ENCODE results near the gene TMEM212.
"Not testable (repeated sequence)": the region's sequence is repeated elsewhere in the genome, so short reads cannot be mapped to it uniquely, and the experiment has no call there.

Gene TMEM212

GRCh38 chr3:171812811-171813210, 30.3 kb upstream of the TMEM212 start:
- Histone ChIP-seq H3K27me3 (ENCODE audit: control insufficient read depth in 2 of 2, insufficient read depth in 2 of 2, low read length in 2 of 2) (no peaks in the 10 kb centered on the region), H3K9me3 (ENCODE audit: control insufficient read depth in 2 of 2, low read length in 2 of 2) (no peaks in the 10 kb centered on the region), H3K4me1 (ENCODE audit: control insufficient read depth in 2 of 2, insufficient read depth in 2 of 2, low read length in 2 of 2) (peaks cover 0 to 11% of the 10 kb centered on the region in 2 donors), H3K4me3 (ENCODE audit: low read length in 2 of 2) (no peak overlapping the region), H3K27ac (ENCODE audit: low read depth in 2 of 2, low read length in 2 of 2) (no peak overlapping the region), H3K9ac (ENCODE audit: low read depth in 1 of 2, low read length in 2 of 2) (no peak overlapping the region), H3K36me3 (ENCODE audit: control insufficient read depth in 2 of 2, insufficient read depth in 2 of 2, low read length in 2 of 2) (no peaks in the 10 kb centered on the region)

GRCh38 chr3:171813278-171813896, 29.8 kb upstream of the TMEM212 start:
- Histone ChIP-seq H3K27me3 (ENCODE audit: control insufficient read depth in 2 of 2, insufficient read depth in 2 of 2, low read length in 2 of 2) (no peaks in the 10 kb centered on the region), H3K36me3 (ENCODE audit: control insufficient read depth in 2 of 2, insufficient read depth in 2 of 2, low read length in 2 of 2) (no peaks in the 10 kb centered on the region), H3K4me1 (ENCODE audit: control insufficient read depth in 2 of 2, insufficient read depth in 2 of 2, low read length in 2 of 2) (peaks cover 0 to 11% of the 10 kb centered on the region in 2 donors), H3K9ac (ENCODE audit: low read depth in 1 of 2, low read length in 2 of 2) (no peak overlapping the region), H3K9me3 (ENCODE audit: control insufficient read depth in 2 of 2, low read length in 2 of 2) (no peaks in the 10 kb centered on the region), H3K27ac (ENCODE audit: low read depth in 2 of 2, low read length in 2 of 2) (peak overlapping the region; percentile 20 to 32), H3K4me3 (ENCODE audit: low read length in 2 of 2) (no peak overlapping the region)

GRCh38 chr3:171813897-171814460, 29.2 kb upstream of the TMEM212 start:
- Histone ChIP-seq H3K4me1 (ENCODE audit: control insufficient read depth in 2 of 2, insufficient read depth in 2 of 2, low read length in 2 of 2) (peaks cover 0 to 11% of the 10 kb centered on the region in 2 donors), H3K9me3 (ENCODE audit: control insufficient read depth in 2 of 2, low read length in 2 of 2) (no peaks in the 10 kb centered on the region), H3K4me3 (ENCODE audit: low read length in 2 of 2) (no peak overlapping the region), H3K9ac (ENCODE audit: low read depth in 1 of 2, low read length in 2 of 2) (no peak overlapping the region), H3K27ac (ENCODE audit: low read depth in 2 of 2, low read length in 2 of 2) (peak overlapping the region; percentile 20 to 32), H3K27me3 (ENCODE audit: control insufficient read depth in 2 of 2, insufficient read depth in 2 of 2, low read length in 2 of 2) (no peaks in the 10 kb centered on the region), H3K36me3 (ENCODE audit: control insufficient read depth in 2 of 2, insufficient read depth in 2 of 2, low read length in 2 of 2) (no peaks in the 10 kb centered on the region)

- H3K4me1 ChIP-seq (ENCODE audit: control insufficient read depth in 2 of 2, insufficient read depth in 2 of 2, low read length in 2 of 2); H3K36me3 ChIP-seq (ENCODE audit: control insufficient read depth in 2 of 2, insufficient read depth in 2 of 2, low read length in 2 of 2): not testable (repeated sequence)
These were observed 28.5 kb upstream of the TMEM212 start for GRCh38 chr3:171814662-171815061.

GRCh38 chr3:171815973-171816595, 27.1 kb upstream of the TMEM212 start:
- Histone ChIP-seq H3K9ac (ENCODE audit: low read depth in 1 of 2, low read length in 2 of 2) (no peak overlapping the region), H3K36me3 (ENCODE audit: control insufficient read depth in 2 of 2, insufficient read depth in 2 of 2, low read length in 2 of 2) (no peaks in the 10 kb centered on the region), H3K27ac (ENCODE audit: low read depth in 2 of 2, low read length in 2 of 2) (no peak overlapping the region), H3K27me3 (ENCODE audit: control insufficient read depth in 2 of 2, insufficient read depth in 2 of 2, low read length in 2 of 2) (no peaks in the 10 kb centered on the region), H3K4me3 (ENCODE audit: low read length in 2 of 2) (no peak overlapping the region), H3K4me1 (ENCODE audit: control insufficient read depth in 2 of 2, insufficient read depth in 2 of 2, low read length in 2 of 2) (peaks cover 0 to 1% of the 10 kb centered on the region in 2 donors), H3K9me3 (ENCODE audit: control insufficient read depth in 2 of 2, low read length in 2 of 2) (no peaks in the 10 kb centered on the region)

More at GRCh38 chr3:171814662-171815061, 28.5 kb upstream of the TMEM212 start:
- H3K27me3 ChIP-seq (ENCODE audit: control insufficient read depth in 2 of 2, insufficient read depth in 2 of 2, low read length in 2 of 2); H3K9ac ChIP-seq (ENCODE audit: low read depth in 1 of 2, low read length in 2 of 2); H3K27ac ChIP-seq (ENCODE audit: low read depth in 2 of 2, low read length in 2 of 2); H3K4me3 ChIP-seq (ENCODE audit: low read length in 2 of 2); H3K9me3 ChIP-seq (ENCODE audit: control insufficient read depth in 2 of 2, low read length in 2 of 2): not testable (repeated sequence)

GRCh38 chr3:171817074-171817800, 25.9 kb upstream of the TMEM212 start:
- Histone ChIP-seq H3K4me3 (ENCODE audit: low read length in 2 of 2) (no peak overlapping the region), H3K27ac (ENCODE audit: low read depth in 2 of 2, low read length in 2 of 2) (no peak overlapping the region)

GRCh38 chr3:171821044-171821443, 22.1 kb upstream of the TMEM212 start:
- no peaks in the 10 kb centered on the region for H3K27me3 ChIP-seq (ENCODE audit: control insufficient read depth in 2 of 2, insufficient read depth in 2 of 2, low read length in 2 of 2)
- no peak overlapping the region for H3K4me3 ChIP-seq (ENCODE audit: low read length in 2 of 2)
- H3K27ac ChIP-seq (ENCODE audit: low read depth in 2 of 2, low read length in 2 of 2) = no peak overlapping the region
- H3K36me3 ChIP-seq (ENCODE audit: control insufficient read depth in 2 of 2, insufficient read depth in 2 of 2, low read length in 2 of 2) = no peaks in the 10 kb centered on the region
- H3K9ac ChIP-seq (ENCODE audit: low read depth in 1 of 2, low read length in 2 of 2) = no peak overlapping the region
- H3K4me1 ChIP-seq (ENCODE audit: control insufficient read depth in 2 of 2, insufficient read depth in 2 of 2, low read length in 2 of 2) = no peaks in the 10 kb centered on the region
- no peaks in the 10 kb centered on the region for H3K9me3 ChIP-seq (ENCODE audit: control insufficient read depth in 2 of 2, low read length in 2 of 2)

More at GRCh38 chr3:171817074-171817800, 25.9 kb upstream of the TMEM212 start:
- H3K27me3 ChIP-seq (ENCODE audit: control insufficient read depth in 2 of 2, insufficient read depth in 2 of 2, low read length in 2 of 2) = no peaks in the 10 kb centered on the region
- no peaks in the 10 kb centered on the region for H3K4me1 ChIP-seq (ENCODE audit: control insufficient read depth in 2 of 2, insufficient read depth in 2 of 2, low read length in 2 of 2)
- H3K9ac ChIP-seq (ENCODE audit: low read depth in 1 of 2, low read length in 2 of 2) = no peak overlapping the region
- no peaks in the 10 kb centered on the region for H3K9me3 ChIP-seq (ENCODE audit: control insufficient read depth in 2 of 2, low read length in 2 of 2)
- no peaks in the 10 kb centered on the region for H3K36me3 ChIP-seq (ENCODE audit: control insufficient read depth in 2 of 2, insufficient read depth in 2 of 2, low read length in 2 of 2)

GRCh38 chr3:171821778-171822358, 21.3 kb upstream of the TMEM212 start:
- no peaks in the 10 kb centered on the region for H3K4me1 ChIP-seq (ENCODE audit: control insufficient read depth in 2 of 2, insufficient read depth in 2 of 2, low read length in 2 of 2)
- no peaks in the 10 kb centered on the region for H3K36me3 ChIP-seq (ENCODE audit: control insufficient read depth in 2 of 2, insufficient read depth in 2 of 2, low read length in 2 of 2)
- no peak overlapping the region for H3K27ac ChIP-seq (ENCODE audit: low read depth in 2 of 2, low read length in 2 of 2)

GRCh38 chr3:171822431-171823106, 20.6 kb upstream of the TMEM212 start:
- no peaks in the 10 kb centered on the region for H3K36me3 ChIP-seq (ENCODE audit: control insufficient read depth in 2 of 2, insufficient read depth in 2 of 2, low read length in 2 of 2)
- no peaks in the 10 kb centered on the region for H3K4me1 ChIP-seq (ENCODE audit: control insufficient read depth in 2 of 2, insufficient read depth in 2 of 2, low read length in 2 of 2)
- H3K27ac ChIP-seq (ENCODE audit: low read depth in 2 of 2, low read length in 2 of 2) = no peak overlapping the region
- H3K9me3 ChIP-seq (ENCODE audit: control insufficient read depth in 2 of 2, low read length in 2 of 2) = no peaks in the 10 kb centered on the region
- H3K9ac ChIP-seq (ENCODE audit: low read depth in 1 of 2, low read length in 2 of 2) = no peak overlapping the region
- no peaks in the 10 kb centered on the region for H3K27me3 ChIP-seq (ENCODE audit: control insufficient read depth in 2 of 2, insufficient read depth in 2 of 2, low read length in 2 of 2)
- H3K4me3 ChIP-seq (ENCODE audit: low read length in 2 of 2) = no peak overlapping the region

More at GRCh38 chr3:171821778-171822358, 21.3 kb upstream of the TMEM212 start:
- Histone ChIP-seq H3K9ac (ENCODE audit: low read depth in 1 of 2, low read length in 2 of 2) (no peak overlapping the region), H3K9me3 (ENCODE audit: control insufficient read depth in 2 of 2, low read length in 2 of 2) (no peaks in the 10 kb centered on the region), H3K27me3 (ENCODE audit: control insufficient read depth in 2 of 2, insufficient read depth in 2 of 2, low read length in 2 of 2) (no peaks in the 10 kb centered on the region), H3K4me3 (ENCODE audit: low read length in 2 of 2) (no peak overlapping the region)

Data from mucosa of rectum (tissue), 2 donors.